SH-SY5Y (cell line): Measurements from ENCODE around the gene PTPN21.

Experiments used
- GATA2 ChIP-seq: IDR thresholded peaks from 2 replicates; pipeline ENCODE4 v1.6.1; 2011; ENCODE audit warnings: mild to moderate bottlenecking, low read depth, low read length
- GATA3 ChIP-seq: IDR thresholded peaks from 2 replicates; pipeline ENCODE4 v1.6.1; 2011; ENCODE audit warnings: low read depth, mild to moderate bottlenecking, low read length, moderate library complexity

DNA sequence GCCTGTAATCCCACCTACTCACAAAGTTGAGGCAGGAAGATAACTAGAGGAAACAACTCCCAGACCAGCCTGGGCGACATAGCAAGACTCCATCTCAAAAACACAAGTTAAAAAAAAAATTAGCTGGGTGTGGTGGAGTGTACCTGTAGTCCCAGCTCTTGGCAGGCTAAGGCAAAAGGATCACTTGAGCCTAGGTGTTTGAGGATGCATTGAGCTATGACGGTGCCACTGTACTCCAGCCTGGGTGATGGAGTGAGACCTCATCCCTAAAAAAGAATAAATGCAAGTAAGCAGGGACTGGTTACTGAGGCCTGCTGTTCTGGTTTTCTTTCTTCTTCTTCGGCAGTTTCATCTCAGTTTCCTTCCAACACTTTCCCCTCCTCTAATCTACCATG is 7.4 kb downstream of the PTPN21 start:
- TF ChIP-seq GATA2 (no peak), GATA3 (no peak)
